NCI-H1105 (cell line): ENCODE data around the gene MUSTN1.

Source experiments
- DNase-seq: peaks from one replicate; lab custom pipeline; 2025; lab: John Stamatoyannopoulos, UW

MUSTN1 gene

DNA sequence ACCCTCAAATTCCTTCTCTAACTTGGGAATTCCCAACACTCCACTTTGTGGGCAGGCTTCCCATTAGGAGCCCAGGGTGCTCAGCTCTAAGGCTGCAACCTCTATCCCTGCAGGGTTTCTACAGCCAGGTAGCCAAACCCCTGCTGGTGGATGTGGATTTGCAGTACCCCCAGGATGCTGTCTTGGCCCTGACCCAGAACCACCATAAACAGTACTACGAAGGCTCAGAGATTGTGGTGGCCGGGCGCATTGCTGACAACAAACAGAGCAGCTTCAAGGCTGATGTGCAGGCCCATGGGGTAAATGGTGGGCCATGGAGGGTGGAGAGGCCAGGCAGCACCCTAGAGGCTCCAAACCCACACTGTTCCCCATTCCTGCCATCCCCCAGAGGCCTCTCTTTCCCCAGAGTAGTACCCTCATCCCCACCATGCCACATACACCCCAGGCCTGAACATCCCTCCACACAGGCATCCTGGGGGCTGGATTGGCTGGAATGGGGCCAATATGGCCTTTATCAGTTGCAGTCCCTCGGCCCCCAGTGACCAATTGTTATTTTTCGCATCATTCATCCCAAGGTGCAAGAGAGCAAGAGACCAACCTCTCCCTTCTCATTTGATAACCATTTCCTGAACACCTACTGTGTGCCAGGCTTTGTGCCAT, 49.8 kb downstream of the MUSTN1 start:
- no peak for DNase-seq

DNA sequence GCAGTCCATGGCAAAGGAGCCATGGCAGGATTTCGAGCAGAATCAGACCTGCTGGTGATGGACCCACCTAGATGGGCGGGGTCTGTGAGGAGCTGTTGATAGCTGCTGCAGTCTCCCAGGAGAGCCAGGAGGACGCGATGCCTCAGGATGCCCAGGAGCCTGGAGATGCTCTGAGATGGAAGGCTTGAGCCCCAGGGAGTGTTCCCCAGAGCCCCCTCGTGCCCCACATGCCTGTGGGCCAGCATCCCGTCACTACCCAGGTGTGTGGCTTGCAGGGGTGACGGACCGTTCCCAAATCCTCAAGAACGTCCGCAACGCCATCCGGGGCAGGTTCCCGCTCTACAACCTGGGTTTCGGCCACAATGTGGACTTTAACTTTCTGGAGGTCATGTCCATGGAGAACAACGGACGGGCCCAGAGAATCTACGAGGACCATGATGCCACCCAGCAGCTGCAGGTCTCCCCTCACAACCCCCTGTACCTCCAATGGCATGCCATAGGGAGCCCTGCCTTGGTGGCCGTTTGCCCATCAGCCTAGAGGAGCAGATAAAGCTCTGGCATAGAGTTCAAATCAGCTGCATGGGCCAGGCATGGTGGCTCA, 50.7 kb downstream of the MUSTN1 start:
- no peak for DNase-seq

DNA sequence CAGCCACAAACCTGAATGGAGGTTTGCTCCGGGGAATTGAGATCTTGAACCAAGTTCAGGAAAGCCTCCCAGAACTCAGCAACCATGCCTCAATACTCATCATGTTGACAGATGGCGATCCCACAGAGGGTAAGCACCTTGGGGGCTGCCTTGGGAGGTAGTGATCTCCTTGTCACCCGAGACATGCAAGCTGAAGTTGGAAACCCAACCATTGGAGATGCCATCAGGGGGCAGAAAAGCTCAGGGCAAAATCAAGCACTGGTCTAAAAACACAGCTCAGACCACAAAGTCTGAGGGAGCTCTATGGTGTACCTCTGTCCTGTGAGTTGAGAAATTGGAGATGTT, 51.6 kb downstream of the MUSTN1 start:
- DNase-seq: no peak
